ENCODE data around the gene TSPEAR.

Gene TSPEAR

GRCh38 chr21:44711327-44712202, at the start of gene TSPEAR:
TSS of gene TSPEAR (minus strand) at chr21:44711572. CDS start at chr21:44711514, 58 bp downstream.
- H3K4me1 ChIP-seq (ENCODE audit: insufficient read depth, low read length), result peaks cover 5% of the 10 kb centered on the region; the same call in 1 of the 2 replicates
- peak within 1 kb of the TSS; percentile 49 for H3K9ac ChIP-seq (ENCODE audit: low read depth, low read length)
- H3K36me3 ChIP-seq (ENCODE audit: insufficient read depth, low read length), result no peaks in the 10 kb centered on the region
- no peaks in the 10 kb centered on the region for H3K9me3 ChIP-seq (ENCODE audit: control insufficient read depth, insufficient read depth, low read length)

GRCh38 chr21:44760376-44760775, 49.0 kb upstream of the TSPEAR start:
- no peak overlapping the region for H3K9ac ChIP-seq (ENCODE audit: low read depth, low read length)
- peaks cover 3% of the 10 kb centered on the region for H3K9me3 ChIP-seq (ENCODE audit: control insufficient read depth, insufficient read depth, low read length)
- no peaks in the 10 kb centered on the region for H3K36me3 ChIP-seq (ENCODE audit: insufficient read depth, low read length)
- H3K4me1 ChIP-seq (ENCODE audit: insufficient read depth, low read length), result no peaks in the 10 kb centered on the region; the same call in 1 of the 2 replicates

- H3K4me1 ChIP-seq (ENCODE audit: insufficient read depth, low read length), result no peaks in the 10 kb centered on the region
- H3K9ac ChIP-seq (ENCODE audit: low read depth, low read length), result no peak overlapping the region
- H3K9me3 ChIP-seq (ENCODE audit: control insufficient read depth, insufficient read depth, low read length), result peaks cover 4% of the 10 kb centered on the region
- no peaks in the 10 kb centered on the region for H3K36me3 ChIP-seq (ENCODE audit: insufficient read depth, low read length)
These were observed 48.4 kb upstream of the TSPEAR start for GRCh38 chr21:44759628-44760285.

GRCh38 chr21:44758781-44759627, 47.6 kb upstream of the TSPEAR start:
- Histone ChIP-seq H3K4me1 (ENCODE audit: insufficient read depth, low read length) (no peaks in the 10 kb centered on the region), H3K36me3 (ENCODE audit: insufficient read depth, low read length) (no peaks in the 10 kb centered on the region), H3K9ac (ENCODE audit: low read depth, low read length) (no peak overlapping the region), H3K9me3 (ENCODE audit: control insufficient read depth, insufficient read depth, low read length) (peaks cover 5% of the 10 kb centered on the region)

- H3K4me1 ChIP-seq (ENCODE audit: insufficient read depth, low read length), result no peaks in the 10 kb centered on the region
- H3K36me3 ChIP-seq (ENCODE audit: insufficient read depth, low read length), result no peaks in the 10 kb centered on the region
- peaks cover 4% of the 10 kb centered on the region for H3K9me3 ChIP-seq (ENCODE audit: control insufficient read depth, insufficient read depth, low read length)
- no peak overlapping the region for H3K9ac ChIP-seq (ENCODE audit: low read depth, low read length)
These were observed 46.8 kb upstream of the TSPEAR start for GRCh38 chr21:44758141-44758561.

GRCh38 chr21:44757731-44758130, 46.4 kb upstream of the TSPEAR start:
- peaks cover 2% of the 10 kb centered on the region for H3K9me3 ChIP-seq (ENCODE audit: control insufficient read depth, insufficient read depth, low read length)
- no peak overlapping the region for H3K9ac ChIP-seq (ENCODE audit: low read depth, low read length)
- H3K4me1 ChIP-seq (ENCODE audit: insufficient read depth, low read length), result peaks cover 4% of the 10 kb centered on the region
- no peaks in the 10 kb centered on the region for H3K36me3 ChIP-seq (ENCODE audit: insufficient read depth, low read length)

- Histone ChIP-seq H3K9ac (ENCODE audit: low read depth, low read length) (no peak overlapping the region), H3K4me1 (ENCODE audit: insufficient read depth, low read length) (peaks cover 8% of the 10 kb centered on the region), H3K36me3 (ENCODE audit: insufficient read depth, low read length) (no peaks in the 10 kb centered on the region), H3K9me3 (ENCODE audit: control insufficient read depth, insufficient read depth, low read length) (peaks cover 2% of the 10 kb centered on the region; the same call in 1 of the 2 replicates)
These were observed 45.2 kb upstream of the TSPEAR start for GRCh38 chr21:44756423-44757185.

GRCh38 chr21:44755227-44755626, 43.9 kb upstream of the TSPEAR start:
- H3K9me3 ChIP-seq (ENCODE audit: control insufficient read depth, insufficient read depth, low read length), result peaks cover 2% of the 10 kb centered on the region; the same call in 1 of the 2 replicates
- no peak overlapping the region for H3K9ac ChIP-seq (ENCODE audit: low read depth, low read length)
- H3K4me1 ChIP-seq (ENCODE audit: insufficient read depth, low read length), result peaks cover 8% of the 10 kb centered on the region
- H3K36me3 ChIP-seq (ENCODE audit: insufficient read depth, low read length), result no peaks in the 10 kb centered on the region

GRCh38 chr21:44753357-44753756, 42.0 kb upstream of the TSPEAR start:
- H3K9ac ChIP-seq (ENCODE audit: low read depth, low read length), result no peak overlapping the region
- no peaks in the 10 kb centered on the region for H3K36me3 ChIP-seq (ENCODE audit: insufficient read depth, low read length)
- H3K9me3 ChIP-seq (ENCODE audit: control insufficient read depth, insufficient read depth, low read length), result peaks cover 2% of the 10 kb centered on the region; the same call in 1 of the 2 replicates
- H3K4me1 ChIP-seq (ENCODE audit: insufficient read depth, low read length), result peaks cover 11% of the 10 kb centered on the region

- Histone ChIP-seq H3K9ac (ENCODE audit: low read depth, low read length) (no peak overlapping the region), H3K36me3 (ENCODE audit: insufficient read depth, low read length) (no peaks in the 10 kb centered on the region), H3K4me1 (ENCODE audit: insufficient read depth, low read length) (peaks cover 11% of the 10 kb centered on the region), H3K9me3 (ENCODE audit: control insufficient read depth, insufficient read depth, low read length) (peaks cover 6% of the 10 kb centered on the region; the same call in 1 of the 2 replicates)
These were observed 41.4 kb upstream of the TSPEAR start for GRCh38 chr21:44752671-44753235.

GRCh38 chr21:44751799-44752636, 40.6 kb upstream of the TSPEAR start:
- H3K9me3 ChIP-seq (ENCODE audit: control insufficient read depth, insufficient read depth, low read length), result peaks cover 11% of the 10 kb centered on the region; the same call in 1 of the 2 replicates
- H3K4me1 ChIP-seq (ENCODE audit: insufficient read depth, low read length), result peaks cover 11% of the 10 kb centered on the region
- no peaks in the 10 kb centered on the region for H3K36me3 ChIP-seq (ENCODE audit: insufficient read depth, low read length)
- no peak overlapping the region for H3K9ac ChIP-seq (ENCODE audit: low read depth, low read length)

GRCh38 chr21:44751186-44751798, 39.9 kb upstream of the TSPEAR start:
- Histone ChIP-seq H3K9ac (ENCODE audit: low read depth, low read length) (no peak overlapping the region), H3K9me3 (ENCODE audit: control insufficient read depth, insufficient read depth, low read length) (peaks cover 12% of the 10 kb centered on the region; the same call in 1 of the 2 replicates), H3K36me3 (ENCODE audit: insufficient read depth, low read length) (no peaks in the 10 kb centered on the region)

More at GRCh38 chr21:44751186-44751798, 39.9 kb upstream of the TSPEAR start:
- peaks cover 11% of the 10 kb centered on the region for H3K4me1 ChIP-seq (ENCODE audit: insufficient read depth, low read length)

Data from ES-I3 (cell line).